HG03025 (cell line): ENCODE measurements around the gene ARHGEF17.
"Not testable (repeated sequence)": the region's sequence is repeated elsewhere in the genome, so short reads cannot be mapped to it uniquely, and the experiment has no call there.

ENCODE experiments used
- ATAC-seq: cut with Tn5 transposase; IDR thresholded peaks from one replicate; pipeline ENCODE4 v1.9.1; 2021; ENCODE audit warnings: mild to moderate bottlenecking, moderate library complexity; ENCODE audit not compliant: unreplicated experiment, low FRiP score

The ARHGEF17 gene

DNA sequence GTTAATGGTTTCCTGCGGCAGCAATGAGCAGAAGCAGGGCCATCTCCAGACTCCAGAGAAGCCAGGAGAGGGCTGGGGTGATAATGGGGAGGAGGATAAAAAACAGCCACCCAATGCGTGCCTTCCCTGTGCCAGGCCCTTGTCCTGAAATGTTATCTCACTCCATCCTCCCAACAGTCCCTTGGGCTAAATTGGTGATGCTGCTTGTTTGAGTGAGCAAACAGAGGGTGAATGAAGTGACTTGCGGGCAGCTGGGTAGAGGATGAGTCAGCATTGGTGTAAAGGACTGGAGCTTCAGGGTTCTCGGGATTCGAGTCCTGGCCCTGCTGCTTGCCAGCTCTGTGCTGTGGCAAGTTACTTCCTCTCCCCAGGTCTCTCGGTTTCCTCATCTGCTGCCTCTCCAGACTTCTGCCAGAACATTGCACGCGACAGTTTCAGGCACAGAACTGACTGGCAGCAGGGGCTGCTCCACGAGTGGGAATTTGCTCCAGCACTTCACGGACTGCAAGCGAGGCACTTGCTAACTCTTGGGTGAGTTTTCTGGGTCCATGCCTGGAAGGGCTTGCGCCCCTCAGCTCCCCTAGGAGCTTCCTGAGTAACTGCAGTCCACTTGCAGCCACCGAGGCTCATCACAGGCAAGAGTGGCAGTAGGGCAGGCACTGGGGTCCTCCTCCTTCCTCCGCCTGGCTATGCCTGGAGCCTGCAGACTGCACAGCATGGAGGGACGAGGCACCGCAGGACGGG lies 36.0 kb upstream of the ARHGEF17 start, which contains the start of gene P2RY6:
P2RY6 (plus strand) TSS at position 403 of the 744 bp plus-strand sequence. CDS start 24,181 bp downstream, outside the sequence.
- ATAC-seq, result no peak

DNA sequence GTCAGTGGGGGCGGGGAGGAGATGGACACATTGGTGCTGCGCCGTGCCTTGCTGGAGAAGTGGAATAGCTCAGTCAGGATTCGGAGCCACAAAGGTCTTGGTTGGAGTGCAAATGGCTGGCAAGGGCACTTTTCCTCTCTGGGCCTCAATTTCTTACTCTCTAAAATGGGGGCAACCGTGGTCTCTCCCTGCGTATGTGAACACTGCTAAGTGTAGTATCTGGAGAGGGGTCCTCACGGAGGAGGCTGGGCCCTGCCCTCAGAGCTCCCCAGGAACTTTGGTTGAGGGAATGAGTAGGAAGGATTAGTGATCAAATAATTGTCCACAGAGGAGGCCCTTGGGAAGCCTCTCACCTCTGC lies 35.4 kb upstream of the ARHGEF17 start:
- ATAC-seq, result no peak

DNA sequence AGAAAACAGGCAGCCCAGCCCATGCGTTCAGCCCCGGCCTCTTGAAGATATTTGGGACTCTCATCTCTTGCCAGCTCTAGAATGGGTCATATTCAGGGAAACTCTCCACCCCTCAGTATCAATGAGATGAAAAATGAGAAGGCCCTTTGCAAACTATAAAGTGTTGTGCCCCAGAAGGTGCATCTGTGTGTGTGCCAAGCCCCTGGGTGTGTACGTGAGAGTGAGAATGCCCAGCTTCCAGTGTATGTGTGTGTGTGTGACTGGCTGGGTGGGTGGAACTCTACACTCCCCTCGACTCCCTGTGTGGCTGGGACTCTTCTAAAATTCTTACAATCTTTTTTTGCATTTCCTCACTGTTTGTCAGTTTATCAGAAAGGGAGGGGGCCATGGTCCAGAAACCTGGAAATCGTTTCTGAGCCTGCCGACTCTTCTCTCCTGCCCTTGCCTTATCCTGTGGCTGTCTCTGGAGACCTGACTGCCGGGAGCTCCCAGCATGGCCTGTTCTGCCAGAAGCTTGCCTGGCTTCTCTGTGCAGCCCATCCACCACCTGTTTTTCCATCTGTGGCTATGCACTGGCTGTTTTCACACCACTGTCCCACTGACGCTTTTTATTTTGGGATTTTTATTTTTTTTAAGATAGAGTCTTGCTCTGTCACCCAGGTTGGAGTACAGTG lies 34.7 kb upstream of the ARHGEF17 start:
- no peak for ATAC-seq

DNA sequence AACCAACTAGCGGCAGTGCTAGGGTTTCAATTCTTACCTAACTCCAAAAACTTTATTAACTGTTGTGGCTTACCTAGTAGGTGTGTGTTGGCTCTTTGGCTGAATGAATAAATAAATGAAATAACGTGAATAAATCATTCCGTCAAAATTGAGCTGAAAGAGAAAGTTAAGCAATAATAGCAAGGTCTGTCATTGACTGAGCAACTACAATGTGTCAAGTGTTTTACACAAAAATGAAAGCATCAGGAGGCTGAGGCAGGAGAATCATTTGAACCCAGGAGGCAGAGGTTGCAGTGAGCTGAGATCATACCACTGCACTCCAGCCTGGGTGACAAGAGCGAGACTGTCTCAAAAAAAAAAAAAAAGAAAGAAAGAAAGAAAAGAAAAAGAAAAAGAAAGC lies 33.9 kb upstream of the ARHGEF17 start:
- ATAC-seq, result not testable (repeated sequence)

DNA sequence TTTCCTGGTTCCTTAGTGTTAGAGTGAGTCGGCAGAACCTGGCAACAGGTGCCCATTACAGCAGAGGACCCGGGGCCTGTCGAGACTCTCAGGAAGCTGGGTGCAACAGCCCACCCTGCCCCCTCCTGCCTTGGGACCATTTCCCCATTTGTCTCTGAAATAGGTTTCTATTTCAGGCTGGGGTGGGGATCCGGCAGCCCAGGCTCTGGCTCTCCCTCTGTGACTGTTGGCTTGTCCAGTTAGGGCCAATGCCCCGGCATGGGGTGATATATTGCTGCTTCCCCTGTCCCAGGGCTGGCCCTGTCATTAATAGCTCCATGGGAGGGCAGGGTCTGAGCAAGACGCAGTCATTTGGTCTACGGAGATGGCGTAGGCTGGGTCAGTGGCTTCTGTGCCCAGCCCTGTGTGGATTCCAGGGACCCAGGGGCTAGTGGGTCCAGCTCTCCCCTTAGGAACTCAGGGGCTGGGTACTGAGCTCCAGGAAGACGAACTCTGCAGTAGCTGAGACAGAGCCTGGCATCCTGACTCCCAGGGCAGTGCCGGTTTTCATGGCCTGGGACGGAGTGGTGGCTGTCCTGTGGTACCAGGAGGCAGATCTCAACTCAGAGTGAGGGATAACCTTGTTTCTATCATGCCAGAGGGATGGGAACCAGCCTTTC lies 33.2 kb upstream of the ARHGEF17 start:
- no peak for ATAC-seq

DNA sequence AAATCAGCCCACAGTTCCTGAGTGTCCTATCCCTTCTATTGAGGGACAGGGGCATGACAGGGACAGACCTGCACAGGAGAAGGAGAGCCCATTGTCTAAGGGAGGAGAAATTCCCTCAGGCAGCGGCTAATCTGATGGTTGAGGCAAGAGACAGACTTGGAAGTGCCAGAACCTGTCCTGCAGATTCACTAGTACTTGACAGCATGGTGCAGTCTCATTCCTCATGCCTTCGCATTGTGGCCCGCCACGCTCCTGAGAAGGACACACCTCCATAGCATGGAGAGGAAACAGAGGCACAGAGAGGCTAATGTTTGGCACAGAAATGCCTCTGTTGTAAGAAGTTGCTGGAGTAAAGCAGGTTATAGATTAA lies 32.7 kb upstream of the ARHGEF17 start:
- no peak for ATAC-seq

DNA sequence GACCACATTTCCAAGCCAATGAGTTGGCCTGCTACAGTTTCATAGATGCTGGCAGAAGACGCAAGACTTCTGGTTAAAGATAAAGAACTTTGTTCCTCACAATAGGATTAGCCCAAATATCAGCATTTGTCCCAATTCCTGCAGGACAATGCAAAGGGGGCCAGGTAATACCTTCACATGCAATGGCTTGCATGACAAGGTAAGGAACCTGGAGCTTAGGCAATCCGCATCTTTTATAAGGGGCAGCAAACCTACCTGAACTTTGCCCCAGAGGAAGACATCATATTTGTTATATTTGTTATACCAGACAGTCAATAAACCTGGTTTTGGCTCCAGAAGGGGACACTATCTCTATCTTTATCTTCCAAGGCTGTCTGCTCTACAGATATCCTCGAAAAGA lies 30.6 kb upstream of the ARHGEF17 start:
- ATAC-seq, result no peak

DNA sequence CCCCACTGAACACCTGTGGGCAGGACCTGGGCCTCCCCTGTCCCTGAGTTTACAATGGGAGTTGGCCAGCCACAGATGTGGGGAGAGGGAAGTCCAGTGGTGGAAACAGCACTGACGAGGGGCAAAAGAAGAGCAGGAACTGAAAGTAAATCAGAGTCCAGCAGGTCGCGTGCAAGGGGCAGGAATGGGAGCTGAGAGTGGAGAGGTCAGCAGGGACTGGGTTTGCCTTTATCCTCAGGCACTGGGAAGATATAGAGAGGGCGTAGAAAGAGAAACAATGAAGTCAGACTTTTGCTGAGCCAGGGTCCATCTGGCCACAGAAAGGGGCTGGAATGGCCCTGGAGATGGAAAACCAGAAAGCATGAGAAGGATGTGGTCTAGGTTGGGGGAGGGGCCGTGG lies 27.4 kb upstream of the ARHGEF17 start:
- ATAC-seq, result no peak

DNA sequence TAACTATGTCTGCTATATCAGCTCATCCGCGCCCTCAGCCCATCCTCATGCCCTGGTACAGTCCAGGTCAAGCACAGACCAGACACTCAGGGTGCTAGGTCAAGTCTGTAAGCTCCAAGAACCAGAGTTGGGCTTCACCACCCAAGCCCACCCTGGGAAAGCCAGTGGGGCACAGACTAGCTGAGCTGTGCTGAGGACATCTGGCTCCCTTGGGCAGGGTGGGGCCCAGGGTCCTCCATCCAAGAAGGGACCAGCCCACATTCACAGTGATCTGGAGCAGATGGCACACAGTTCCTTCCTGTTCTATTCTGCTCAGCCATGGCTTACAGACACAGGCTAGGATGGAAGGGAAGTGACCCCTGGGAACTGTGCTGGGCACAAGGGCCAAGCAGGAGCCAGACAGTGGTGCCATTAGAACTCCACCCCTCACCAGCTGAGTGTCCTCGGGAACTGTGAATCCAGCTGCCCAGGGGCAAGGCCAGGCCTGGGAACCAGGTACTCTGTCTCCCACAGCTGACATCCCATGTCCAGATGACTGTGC lies 26.8 kb upstream of the ARHGEF17 start:
- ATAC-seq, result no peak

DNA sequence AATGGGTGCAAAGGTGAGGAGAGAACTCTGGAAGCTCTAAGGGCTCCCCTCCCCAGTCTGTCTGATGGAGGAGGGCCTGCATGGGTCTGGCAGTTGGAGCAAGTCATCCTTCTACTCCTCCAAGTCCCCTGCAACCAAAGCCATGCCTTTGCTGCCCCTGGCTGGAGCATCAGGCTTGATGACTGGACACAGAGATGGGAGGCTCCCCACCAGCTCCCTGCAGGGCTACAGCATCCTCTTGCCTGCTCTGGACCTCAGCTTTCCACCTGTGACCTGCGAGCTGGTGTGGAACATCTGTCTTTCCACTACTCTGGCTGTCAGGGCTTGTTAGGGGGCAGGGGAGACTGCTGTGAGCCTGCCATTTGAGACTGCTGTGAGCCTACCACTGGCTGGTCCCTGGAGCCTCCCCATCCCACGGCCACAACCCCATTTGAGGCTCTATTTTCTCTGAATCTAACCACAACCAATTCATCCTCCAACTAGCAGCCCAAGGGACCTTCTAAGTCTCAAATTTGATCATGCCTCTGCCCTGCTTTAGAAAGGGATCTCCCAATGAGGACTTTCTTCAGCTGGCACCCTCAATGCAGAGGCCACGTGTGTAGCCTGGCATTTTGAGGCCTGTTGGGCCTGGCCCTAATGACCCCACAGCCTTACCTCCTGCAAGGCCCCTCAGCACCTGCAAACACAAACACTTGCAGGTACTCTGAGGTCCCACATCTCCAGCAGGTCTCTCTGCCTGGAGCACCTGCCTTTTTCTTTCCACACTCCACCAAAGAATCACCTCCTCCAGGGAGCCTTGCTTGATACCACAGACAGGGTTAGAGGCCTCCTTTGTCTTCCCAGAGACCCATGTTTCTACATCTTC lies 26.0 kb upstream of the ARHGEF17 start:
- no peak for ATAC-seq

DNA sequence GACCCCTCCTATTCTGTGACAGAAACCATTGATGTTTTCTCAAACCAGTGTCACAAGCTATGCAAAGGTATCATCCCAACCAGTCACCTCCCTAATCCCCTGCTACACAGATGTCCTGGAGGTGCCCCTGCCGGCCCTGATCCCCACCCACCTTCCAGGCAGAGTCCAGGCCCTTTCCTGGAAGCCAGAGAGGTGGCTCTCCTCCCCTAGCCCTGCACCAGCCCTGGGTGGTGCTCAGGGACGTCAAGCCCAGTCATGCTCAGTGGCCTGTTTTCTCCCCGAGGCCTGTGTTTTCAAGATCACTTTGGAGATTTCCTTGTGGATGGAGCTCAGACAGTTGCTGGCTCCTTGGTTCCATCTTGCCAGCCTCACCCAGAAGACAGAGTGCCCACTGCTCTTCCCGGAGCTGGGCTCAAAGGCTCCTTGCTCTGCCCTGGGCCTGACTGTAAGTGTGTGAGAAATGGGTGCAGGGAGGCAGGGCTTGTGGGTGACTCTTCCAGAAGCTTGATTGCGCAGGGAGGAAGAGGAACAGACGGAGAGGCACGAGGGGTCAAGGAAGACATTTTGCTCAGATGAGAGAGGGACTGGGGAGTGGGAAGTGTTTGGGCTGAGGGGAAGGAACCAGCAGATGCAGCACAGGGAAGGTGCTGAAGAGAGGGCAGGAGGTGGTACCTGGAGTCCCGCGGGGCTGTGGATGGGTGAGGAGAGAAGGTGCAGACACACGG lies 24.6 kb upstream of the ARHGEF17 start:
- no peak for ATAC-seq

DNA sequence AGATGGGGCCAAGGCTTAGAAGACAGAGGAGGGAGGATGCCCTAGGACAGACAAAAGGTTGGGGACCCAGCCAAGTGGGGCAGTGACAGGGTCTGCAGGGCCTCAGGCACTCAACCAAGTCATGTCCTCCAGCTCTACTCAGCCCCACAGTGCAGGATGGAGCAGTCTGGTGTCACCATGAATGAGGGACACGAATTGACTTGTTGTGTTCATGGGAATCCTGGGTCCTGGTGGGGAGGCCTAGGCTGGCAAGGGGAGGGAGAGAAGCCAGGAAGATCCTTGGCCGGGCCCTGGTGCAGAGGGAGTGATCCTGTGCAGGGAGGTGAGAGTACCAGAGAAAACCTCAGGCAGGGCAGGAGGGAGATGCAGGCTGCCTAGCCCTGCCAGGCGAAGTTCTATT lies 24.0 kb upstream of the ARHGEF17 start:
- ATAC-seq, result no peak

DNA sequence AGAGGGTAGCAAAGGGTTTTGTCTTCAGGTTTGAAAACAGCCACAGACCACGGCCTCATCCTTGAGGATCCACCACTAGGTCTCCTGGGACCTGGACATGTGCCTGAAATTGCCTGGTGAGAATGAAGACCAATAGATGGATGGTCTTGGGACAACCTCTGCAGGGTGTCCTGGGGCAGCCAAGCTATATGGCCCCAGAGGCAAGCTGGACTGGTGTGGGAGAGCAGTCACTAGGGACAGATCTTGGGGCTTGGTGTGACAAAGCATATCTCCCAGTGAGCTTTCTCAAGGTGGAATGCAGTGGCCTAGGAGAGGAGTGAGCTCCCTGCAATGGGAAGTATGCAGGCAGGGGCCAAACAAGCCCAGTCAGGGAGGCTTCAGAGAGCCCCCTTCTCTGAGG lies 22.4 kb upstream of the ARHGEF17 start:
- no peak for ATAC-seq

DNA sequence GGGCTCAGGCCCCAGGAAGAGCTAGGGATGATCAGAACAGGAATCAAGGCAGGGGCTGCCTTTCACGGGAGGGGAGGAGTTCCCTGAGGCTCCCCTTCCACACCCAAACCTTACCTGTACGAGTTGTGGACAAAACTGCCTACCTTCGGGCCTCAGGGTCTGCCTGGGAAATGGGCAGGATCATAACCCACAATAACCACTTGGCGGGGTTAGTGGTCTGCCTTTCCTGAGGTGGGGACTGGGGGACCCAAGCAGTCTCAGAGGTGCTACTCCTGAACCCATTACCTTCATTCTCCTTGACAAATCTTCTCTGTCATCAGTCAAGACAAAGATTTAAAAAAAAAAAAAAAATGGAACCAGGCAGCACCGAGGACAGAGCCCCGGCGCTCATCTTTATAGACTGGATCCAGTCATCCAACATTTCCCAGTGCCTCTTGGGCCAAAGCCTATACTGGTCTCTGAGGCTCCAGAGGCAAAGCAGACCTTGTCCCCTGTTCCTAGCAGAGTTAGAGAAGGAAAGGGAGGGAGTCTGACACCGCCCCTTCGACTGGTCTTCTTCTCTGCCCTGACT lies 21.8 kb upstream of the ARHGEF17 start:
- ATAC-seq, result no peak

DNA sequence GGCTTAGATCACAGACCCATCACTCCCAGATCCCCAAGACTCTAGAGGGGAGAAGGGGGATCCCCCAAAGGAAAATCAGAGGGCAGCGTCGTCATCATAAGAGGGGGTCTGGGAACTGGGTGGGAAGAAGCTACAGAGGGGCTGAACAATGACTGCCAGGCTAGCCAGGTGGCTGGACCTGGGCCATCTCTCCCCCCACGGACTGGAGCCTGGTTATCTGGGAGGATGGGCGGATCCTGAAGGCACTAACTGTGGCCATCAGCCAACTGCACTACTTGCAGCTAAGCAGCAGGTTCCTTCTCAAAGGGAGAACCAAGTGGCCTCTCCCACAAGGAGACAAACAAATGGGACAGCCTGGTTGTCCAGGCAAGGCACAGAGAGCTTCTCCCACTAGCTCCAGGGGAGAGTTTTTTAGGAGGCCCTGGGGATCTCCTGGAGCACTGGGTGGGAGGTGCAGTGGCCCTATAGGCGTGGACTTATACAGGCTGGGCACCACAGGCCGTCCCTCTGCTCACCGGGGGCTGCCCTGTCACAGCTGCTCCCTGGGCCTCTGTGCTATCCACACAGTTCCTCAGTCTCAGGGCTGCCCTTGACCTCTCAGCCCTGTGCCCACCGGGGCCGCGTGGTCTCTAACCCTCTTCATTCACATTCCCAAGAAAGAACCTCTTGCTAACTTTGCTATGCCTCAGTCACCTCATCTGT lies 20.5 kb upstream of the ARHGEF17 start:
- no peak for ATAC-seq

DNA sequence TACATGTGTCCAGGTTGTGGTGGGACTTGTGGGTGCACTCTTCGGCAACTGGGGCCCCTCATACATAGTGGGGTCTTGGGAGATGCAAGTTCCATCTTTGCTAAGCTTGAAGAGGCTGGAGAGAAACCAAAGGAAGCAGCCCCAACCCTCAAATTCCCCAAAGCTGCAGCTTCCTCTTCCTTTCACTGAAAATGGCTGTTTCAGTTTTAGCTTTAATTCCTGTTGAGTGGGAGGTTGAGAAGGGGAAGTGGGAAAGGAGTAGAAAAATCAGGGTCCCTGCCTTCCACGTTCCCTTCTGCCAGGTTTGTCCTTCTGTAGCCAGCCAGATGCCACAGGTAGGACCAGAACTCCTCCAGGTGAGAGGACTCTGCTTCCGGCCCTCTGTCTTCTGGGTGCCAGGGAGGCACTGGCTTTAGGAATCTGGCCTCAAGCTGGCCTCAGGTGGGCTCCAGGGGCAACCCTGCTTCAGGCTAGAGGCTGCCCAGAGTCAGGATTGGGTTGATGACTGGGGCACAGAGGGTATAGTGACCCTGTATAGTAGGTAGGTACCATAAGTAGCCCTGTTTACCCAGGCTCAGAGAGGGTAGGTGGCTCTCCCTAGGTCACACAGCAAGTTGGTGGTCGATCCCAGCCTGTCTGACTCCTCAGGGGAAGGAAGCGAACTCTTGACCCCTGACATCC lies 19.7 kb upstream of the ARHGEF17 start:
- no peak for ATAC-seq

DNA sequence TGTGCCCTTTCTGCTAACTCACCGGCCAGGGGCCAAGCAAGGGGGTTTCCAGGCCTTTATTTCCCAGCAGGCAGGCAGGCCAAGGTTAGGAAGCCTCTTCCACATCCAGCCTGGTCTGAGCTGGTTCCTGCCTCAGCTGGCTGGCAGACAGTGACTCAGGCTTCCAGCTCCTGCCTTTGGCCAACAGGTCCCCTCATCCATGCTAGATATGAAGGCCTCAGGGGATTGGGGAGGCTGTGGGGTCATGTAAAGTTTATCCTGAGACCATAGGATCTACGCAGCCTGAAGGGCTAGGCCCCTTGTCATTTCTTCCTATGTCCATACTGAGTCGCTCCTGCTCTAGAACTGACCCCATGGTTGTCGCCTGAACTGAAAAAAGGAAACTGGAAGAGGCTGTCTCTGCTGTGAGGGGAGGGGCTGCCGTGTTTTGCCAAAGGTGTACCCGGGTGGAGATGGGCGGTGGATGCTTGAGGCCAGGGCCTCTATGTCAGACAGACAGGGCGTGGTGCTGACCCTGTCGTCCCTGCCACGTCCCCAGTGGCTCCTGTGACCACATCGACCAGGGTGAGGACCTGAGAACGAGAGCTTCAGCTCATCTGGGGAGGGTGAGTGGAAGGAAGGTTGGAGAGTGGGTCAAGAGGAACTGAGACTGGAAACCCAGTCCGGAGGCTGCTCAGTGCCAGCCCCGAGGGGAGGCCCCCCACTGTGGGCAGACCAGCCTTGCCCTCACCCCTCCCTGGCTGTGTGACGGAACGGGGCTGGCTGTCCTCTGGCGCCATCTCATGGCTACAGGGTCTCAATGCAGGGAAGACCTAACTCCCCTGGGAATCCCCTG lies 19.0 kb upstream of the ARHGEF17 start:
- ATAC-seq, result no peak

DNA sequence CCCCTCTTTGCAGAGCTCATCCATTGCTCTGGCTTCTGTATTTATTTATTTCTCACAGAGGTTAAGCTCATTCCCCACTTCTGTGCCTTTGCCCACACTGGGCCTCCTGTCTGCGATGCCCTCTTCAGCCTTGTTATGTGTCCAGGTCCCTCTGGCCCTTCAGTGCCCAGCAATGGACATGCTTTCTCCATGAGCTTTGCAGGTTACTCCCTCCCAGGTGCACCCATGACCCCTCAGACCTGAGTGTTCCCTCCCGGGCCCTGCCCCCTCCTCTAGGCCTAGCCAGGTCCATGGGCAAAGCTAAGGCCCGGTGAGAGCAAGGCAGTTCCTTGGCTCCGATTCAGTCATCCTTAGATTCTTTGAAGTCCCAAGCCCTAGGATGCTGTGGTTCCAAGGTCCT lies 17.5 kb upstream of the ARHGEF17 start:
- ATAC-seq, result no peak
